ENCODE measurements around the gene NDFIP1.

- TF ChIP-seq CTCF (conservative IDR thresholded peaks at IDR 0.05; ENCODE audit: low read depth, low read length) (no peak), EZH2phosphoT487 (IDR thresholded peaks at IDR 0.05; ENCODE audit: borderline replicate concordance, low read length) (no peak)
Measured at GRCh38 chr5:142119051-142119625, 10.6 kb downstream of the NDFIP1 start.

All from PC-3 (cell line).